Omental fat pad (tissue), 4 donors: ENCODE data around the gene CD3E. TPM values are rescaled to one million over a fixed set of nuclear protein-coding genes. Genes with fewer than 3 reads are reported as not detected.

Source experiments
- ATAC-seq: fragments of 150-250 bp; one replicate; pipeline ENCODE4 v1.9.1; 2016; ENCODE audit warnings: mild to moderate bottlenecking, moderate library complexity; ENCODE audit not compliant: low FRiP score
- DNase-seq: peaks from one replicate; pipeline ENCODE4 v3.0.0-alpha.2; 2019; ENCODE audit warnings: low spot score
- CTCF ChIP-seq, 3 donors: fragments of 450-650 bp; IDR thresholded peaks; one replicate each; pipeline ENCODE4 v1.5.1; 2016 to 2017; ENCODE audit warnings: antibody characterized with exemption in 3 of 3, mild to moderate bottlenecking in 3 of 3, moderate library complexity in 2 of 3
- total RNA-seq, 4 donors: library from RNA; depleted of rRNA; stranded (reverse); fragments of >200 nt; gene quantifications; one replicate each; pipeline ENCODE4 v1.1.0, GENCODE V29; 2016

CD3E gene
- total RNA-seq, 4 donors from 2014 or later: 2.8 to 4.1 (median 3.0) TPM

GRCh38 chr11:118264569-118265465 lies 39.7 kb upstream of the CD3E start:
- TF ChIP-seq CTCF (IDR thresholded peaks at IDR 0.05): no peak
- DNase-seq: no peak
- no peak for ATAC-seq

GRCh38 chr11:118265954-118266353 lies 38.6 kb upstream of the CD3E start:
- DNase-seq (no peak), ATAC-seq (no peak)
- no peak for TF ChIP-seq CTCF (IDR thresholded peaks at IDR 0.05)

GRCh38 chr11:118267486-118267885 lies 37.0 kb upstream of the CD3E start:
- no peak for ATAC-seq
- no peak for TF ChIP-seq CTCF (IDR thresholded peaks at IDR 0.05)
- DNase-seq: no peak

GRCh38 chr11:118272001-118272400 lies 32.5 kb upstream of the CD3E start:
- ATAC-seq: no peak
- DNase-seq: no peak
- TF ChIP-seq CTCF (IDR thresholded peaks at IDR 0.05): no peak

GRCh38 chr11:118274186-118274585 lies 30.3 kb upstream of the CD3E start:
- ATAC-seq (no peak), DNase-seq (no peak)
- no peak for TF ChIP-seq CTCF (IDR thresholded peaks at IDR 0.05)

- no peak for DNase-seq
- no peak for TF ChIP-seq CTCF (IDR thresholded peaks at IDR 0.05)
- no peak for ATAC-seq
Observed at GRCh38 chr11:118275176-118275575, 29.4 kb upstream of the CD3E start.

GRCh38 chr11:118276422-118276821 lies 28.1 kb upstream of the CD3E start:
- no peak for TF ChIP-seq CTCF (IDR thresholded peaks at IDR 0.05)
- ATAC-seq (no peak), DNase-seq (no peak)
